Measurements from ENCODE around the gene MRPL51.
"Not testable (repeated sequence)": the region's sequence is repeated elsewhere in the genome, so short reads cannot be mapped to it uniquely, and the experiment has no call there.

MRPL51 gene

GRCh38 chr12:6476489-6476888 lies 16.6 kb downstream of the MRPL51 start:
- TF ChIP-seq GABPA (IDR thresholded peaks at IDR 0.05; ENCODE audit: low read depth): no peak
- no peak for TF ChIP-seq POLR2AphosphoS5 (IDR thresholded peaks at IDR 0.05; ENCODE audit: low read depth)
- TF ChIP-seq SPI1 (IDR thresholded peaks at IDR 0.05; ENCODE audit: borderline replicate concordance, low read depth): no peak
- no peak for TF ChIP-seq REST (IDR thresholded peaks at IDR 0.05; ENCODE audit: insufficient replicate concordance, low read depth)
- TF ChIP-seq CTCF (IDR thresholded peaks at IDR 0.05; ENCODE audit: insufficient read depth, low read length): no peak
- Histone ChIP-seq H3K27me3 (ENCODE audit: insufficient read depth, poor library complexity, severe bottlenecking) (no peaks in the 10 kb centered on the region), H3K27ac (replicated peaks) (no peak overlapping the region), H3K4me3 (replicated peaks; ENCODE audit: insufficient read depth, low read length) (no peak overlapping the region)
- no peak for DNase-seq (ENCODE audit: low read depth in 1 of 2, low spot score in 1 of 2)

- not testable (repeated sequence) for DNase-seq (ENCODE audit: low read depth in 1 of 2, low spot score in 1 of 2); H3K27me3 ChIP-seq (ENCODE audit: insufficient read depth, poor library complexity, severe bottlenecking); H3K4me3 ChIP-seq (replicated peaks; ENCODE audit: insufficient read depth, low read length); H3K27ac ChIP-seq (replicated peaks)
These were observed 17.7 kb downstream of the MRPL51 start for GRCh38 chr12:6475233-6475975.

- TF ChIP-seq SPI1 (IDR thresholded peaks at IDR 0.05; ENCODE audit: borderline replicate concordance, low read depth): no peak
- TF ChIP-seq REST (IDR thresholded peaks at IDR 0.05; ENCODE audit: insufficient replicate concordance, low read depth): no peak
- no peak for TF ChIP-seq GABPA (IDR thresholded peaks at IDR 0.05; ENCODE audit: low read depth)
- no peak for TF ChIP-seq CTCF (IDR thresholded peaks at IDR 0.05; ENCODE audit: insufficient read depth, low read length)
- TF ChIP-seq POLR2AphosphoS5 (IDR thresholded peaks at IDR 0.05; ENCODE audit: low read depth): no peak
- no peak overlapping the region for H3K27ac ChIP-seq (replicated peaks)
- DNase-seq (ENCODE audit: low read depth in 1 of 2, low spot score in 1 of 2): no peak
These were observed 20.6 kb downstream of the MRPL51 start for GRCh38 chr12:6472491-6472890.

GRCh38 chr12:6471989-6472360 lies 21.1 kb downstream of the MRPL51 start:
- Histone ChIP-seq H3K4me3 (replicated peaks; ENCODE audit: insufficient read depth, low read length) (no peak overlapping the region), H3K27me3 (ENCODE audit: insufficient read depth, poor library complexity, severe bottlenecking) (no peaks in the 10 kb centered on the region), H3K27ac (replicated peaks) (no peak overlapping the region)
- DNase-seq (ENCODE audit: low read depth in 1 of 2, low spot score in 1 of 2): peak in 1 of 2 experiments; percentile 64
- TF ChIP-seq CTCF (IDR thresholded peaks at IDR 0.05; ENCODE audit: insufficient read depth, low read length): no peak
- TF ChIP-seq POLR2AphosphoS5 (IDR thresholded peaks at IDR 0.05; ENCODE audit: low read depth): no peak
- no peak for TF ChIP-seq GABPA (IDR thresholded peaks at IDR 0.05; ENCODE audit: low read depth)
- TF ChIP-seq SPI1 (IDR thresholded peaks at IDR 0.05; ENCODE audit: borderline replicate concordance, low read depth): no peak
- no peak for TF ChIP-seq REST (IDR thresholded peaks at IDR 0.05; ENCODE audit: insufficient replicate concordance, low read depth)

More at GRCh38 chr12:6472491-6472890, 20.6 kb downstream of the MRPL51 start:
- no peaks in the 10 kb centered on the region for H3K27me3 ChIP-seq (ENCODE audit: insufficient read depth, poor library complexity, severe bottlenecking)
- H3K4me3 ChIP-seq (replicated peaks; ENCODE audit: insufficient read depth, low read length): no peak overlapping the region
